Measurements from ENCODE around the gene TMEM41B.
A peak's percentile ranks its signal among the peaks of the same experiment; 100 is the strongest.
"Not testable (repeated sequence)": the region's sequence is repeated elsewhere in the genome, so short reads cannot be mapped to it uniquely, and the experiment has no call there.

TMEM41B gene

GRCh38 chr11:9314291-9315077 is at the start of gene TMEM41B:
Gene TMEM41B (minus strand): TSS chr11:9314593. CDS start chr11:9314441, 152 bp downstream.
- DNase-seq, result peak; percentile 100

- DNase-seq, result peak; percentile 74
These were observed 48.0 kb upstream of the TMEM41B start for GRCh38 chr11:9362393-9362863.

GRCh38 chr11:9360862-9361622 is 46.6 kb upstream of the TMEM41B start:
- DNase-seq, result not testable (repeated sequence)

- DNase-seq, result no peak
These were observed 42.6 kb upstream of the TMEM41B start for GRCh38 chr11:9357041-9357440.

GRCh38 chr11:9351321-9351881 is 37.0 kb upstream of the TMEM41B start:
- DNase-seq, result no peak

GRCh38 chr11:9347779-9348178 is 33.4 kb upstream of the TMEM41B start:
- not testable (repeated sequence) for DNase-seq

- peak; percentile 55 for DNase-seq
These were observed 32.7 kb upstream of the TMEM41B start for GRCh38 chr11:9347100-9347499.

GRCh38 chr11:9344061-9344680 is 29.8 kb upstream of the TMEM41B start:
- DNase-seq, result no peak

GRCh38 chr11:9341638-9342178 is 27.3 kb upstream of the TMEM41B start:
- DNase-seq, result no peak

GRCh38 chr11:9332655-9333054 is 18.3 kb upstream of the TMEM41B start:
- DNase-seq, result no peak

- peak; percentile 56 for DNase-seq
These were observed 16.3 kb upstream of the TMEM41B start for GRCh38 chr11:9330387-9331384.

GRCh38 chr11:9320047-9320446 is 5.7 kb upstream of the TMEM41B start:
- DNase-seq, result no peak

GRCh38 chr11:9319377-9320001 is 5.1 kb upstream of the TMEM41B start:
- peak; percentile 52 for DNase-seq

GRCh38 chr11:9318442-9319376 is 4.3 kb upstream of the TMEM41B start:
- DNase-seq, result peak; percentile 53

- peak; percentile 5 for DNase-seq
These were observed 1.9 kb upstream of the TMEM41B start for GRCh38 chr11:9316334-9316733.

- DNase-seq, result no peak
These were observed 790 bp upstream of the TMEM41B start for GRCh38 chr11:9315078-9315688.

- no peak for DNase-seq
These were observed 624 bp downstream of the TMEM41B start for GRCh38 chr11:9313648-9314290.

- no peak for DNase-seq
These were observed 3.8 kb downstream of the TMEM41B start for GRCh38 chr11:9310485-9311090.

Data from islet precursor cell (in vitro differentiated cells).